Activated effector memory CD4-positive, alpha-beta T cell treated with anti-CD3 and anti-CD28 coated beads, Interleukin-2, amount 50 U/mL, for 16 hours (primary cell): ENCODE data around the gene CFHR4.
"Not testable (repeated sequence)": the region's sequence is repeated elsewhere in the genome, so short reads cannot be mapped to it uniquely, and the experiment has no call there.

Source experiments
- DNase-seq: peaks from one replicate; pipeline ENCODE4 v3.0.0-alpha.2; 2020

The CFHR4 gene

DNA sequence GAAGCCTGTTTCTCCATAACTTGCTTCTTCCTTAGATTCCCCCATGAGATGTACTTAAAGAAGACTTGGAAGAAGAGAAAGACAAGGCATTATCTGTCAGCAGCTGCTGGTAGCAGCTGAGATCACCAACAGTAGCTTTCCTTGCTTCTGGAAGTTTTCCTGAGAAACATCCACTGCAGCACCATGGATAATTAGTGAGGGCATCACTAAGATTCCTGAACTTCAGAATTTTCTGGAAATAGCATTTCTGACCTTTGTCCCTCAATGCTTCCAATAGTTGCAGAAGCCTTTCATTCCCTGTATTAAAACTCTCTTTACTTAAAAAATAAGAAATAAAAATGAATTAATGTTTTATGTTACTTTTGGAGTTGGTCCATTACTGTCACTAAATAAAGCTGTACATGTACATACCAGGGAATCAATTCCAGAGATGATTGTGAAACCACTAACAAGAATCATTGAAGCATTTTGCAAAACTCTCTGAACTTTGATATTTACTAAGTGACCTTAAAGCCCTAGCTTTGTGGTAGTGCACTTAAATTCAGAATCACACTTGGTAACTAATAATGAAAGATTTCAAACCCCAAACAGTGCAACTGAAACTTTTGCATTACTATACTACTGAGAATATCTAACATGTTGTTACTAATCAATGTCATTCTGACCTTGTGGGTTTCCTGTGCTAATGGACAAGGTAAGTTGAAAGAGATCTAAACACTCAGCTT, at the start of gene CFHR4:
Gene CFHR4 (plus strand): TSS at position 538 of the 725 bp plus-strand sequence. CDS start 99 bp downstream, at position 637.
- no peak for DNase-seq

DNA sequence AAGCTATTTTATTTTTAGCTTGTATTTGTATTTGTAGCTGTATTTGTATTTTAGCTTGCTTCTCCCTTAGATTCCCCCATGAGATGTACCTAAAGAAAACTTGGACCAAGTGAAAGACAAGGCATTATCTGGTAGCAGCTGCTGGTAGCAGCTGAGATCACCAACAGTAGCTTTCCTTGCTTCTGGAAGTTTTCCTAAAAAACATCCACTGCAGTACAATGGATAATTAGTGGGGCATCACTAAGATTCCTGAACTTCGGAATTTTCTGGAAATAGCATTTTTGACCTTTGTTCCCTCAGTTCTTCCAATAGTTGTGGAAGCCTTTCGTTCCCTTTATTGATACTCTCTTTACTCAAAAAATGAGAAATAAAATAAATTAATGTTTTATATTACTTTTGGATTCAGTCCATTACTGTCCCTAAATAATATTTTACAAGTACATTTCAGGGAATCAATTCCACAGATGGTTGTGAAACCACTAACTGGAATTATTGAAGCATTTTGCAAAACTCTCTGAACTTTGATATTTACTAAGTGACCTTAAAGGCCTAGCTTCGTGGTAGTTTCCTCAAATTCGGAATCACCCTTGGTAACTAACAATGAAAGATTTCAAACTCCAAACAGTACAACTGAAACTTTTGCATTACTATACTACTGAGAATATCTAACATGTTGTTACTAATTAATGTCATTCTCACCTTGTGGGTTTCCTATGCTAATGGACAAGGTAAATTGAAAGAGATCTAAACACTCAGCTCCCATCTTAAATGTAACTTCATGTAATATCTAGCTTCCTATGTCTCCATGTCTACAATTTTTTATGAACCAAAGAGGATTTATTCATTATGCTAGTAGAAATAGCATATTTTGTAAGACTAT, 38.0 kb upstream of the CFHR4 start:
- not testable (repeated sequence) for DNase-seq

DNA sequence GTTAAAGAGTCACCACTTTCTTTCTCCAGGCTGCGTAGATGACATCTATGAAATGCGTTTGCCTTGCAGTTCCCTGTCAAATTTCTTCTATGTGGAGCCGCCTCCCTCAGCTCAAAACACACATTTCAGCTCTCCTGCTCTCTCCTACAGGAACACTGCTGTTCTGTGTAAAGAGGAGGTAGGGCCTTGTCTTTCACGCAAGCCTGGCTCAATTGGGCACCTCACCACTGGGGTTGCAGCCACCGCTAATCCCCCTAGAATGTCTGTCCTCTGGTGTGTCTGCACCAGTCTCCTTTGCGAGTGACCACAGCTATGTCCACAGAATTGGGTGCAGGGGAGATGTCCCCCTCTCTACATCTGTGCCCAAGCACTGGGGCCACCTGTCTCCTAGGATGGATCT, 31.8 kb upstream of the CFHR4 start:
- no peak for DNase-seq

DNA sequence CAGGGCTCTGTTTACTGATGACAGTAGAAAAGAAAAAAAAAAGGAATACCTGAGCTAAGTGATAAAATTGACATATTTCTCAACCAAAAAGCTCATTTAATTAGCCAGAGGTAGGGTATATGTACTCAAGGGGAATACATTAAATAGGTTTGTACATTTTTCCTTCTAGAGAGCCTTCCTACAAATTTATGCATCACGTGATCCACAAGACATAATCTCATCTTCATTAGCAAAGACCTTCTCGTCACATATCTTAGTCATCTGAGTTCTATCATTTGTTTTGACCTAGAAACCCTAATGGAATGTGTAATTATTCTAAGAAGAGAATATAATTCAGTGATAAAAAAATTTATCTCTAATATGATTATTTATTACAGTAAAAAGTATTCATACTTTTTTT, 30.7 kb upstream of the CFHR4 start:
- no peak for DNase-seq

DNA sequence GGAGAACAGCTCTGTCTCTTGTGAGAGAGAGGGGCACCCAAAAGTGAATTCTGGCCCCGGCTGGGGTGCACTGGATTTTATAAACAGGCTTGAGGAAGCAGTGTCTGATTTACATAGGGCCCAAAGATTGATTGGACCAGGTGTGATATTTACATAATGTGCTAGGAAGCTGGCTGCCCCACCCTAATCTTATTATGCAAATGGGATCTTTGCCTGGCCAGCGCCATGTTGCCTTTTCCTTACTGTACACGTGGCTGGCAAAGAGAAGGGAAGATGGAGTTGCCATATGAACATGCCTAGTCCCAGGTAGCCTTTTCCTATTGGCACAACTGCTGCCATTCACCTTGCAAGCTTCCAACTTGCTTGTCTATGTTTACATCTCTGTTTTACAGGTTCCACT, 29.0 kb upstream of the CFHR4 start:
- no peak for DNase-seq

DNA sequence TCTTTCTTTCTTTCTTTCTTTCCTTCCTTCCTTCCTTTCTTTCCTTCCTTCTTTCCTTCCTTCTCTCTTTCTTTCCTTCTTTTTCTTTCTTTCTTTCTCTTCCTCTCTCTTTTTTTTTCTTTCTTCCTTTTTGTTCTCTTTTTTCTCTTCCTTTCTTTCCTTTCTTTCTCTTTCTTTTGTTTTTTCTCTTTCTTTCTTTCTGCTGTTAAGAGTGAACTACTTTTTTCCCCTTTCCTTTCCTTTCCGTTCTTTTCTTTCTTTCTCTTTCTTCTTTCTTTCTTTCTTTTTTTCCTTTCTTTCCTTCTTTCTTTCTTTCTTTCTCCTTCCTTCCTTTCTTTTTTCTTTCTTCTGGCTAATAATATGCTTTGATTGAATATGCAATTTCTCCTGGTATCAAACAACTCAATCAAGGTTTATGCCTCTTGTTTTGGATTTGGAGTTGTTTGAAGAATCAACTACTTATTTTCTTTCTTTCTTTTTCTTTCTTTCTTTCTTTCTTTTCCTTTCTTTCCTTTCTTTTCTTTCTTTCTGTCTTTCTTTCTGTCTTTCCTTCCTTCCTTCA, 27.4 kb upstream of the CFHR4 start:
- no peak for DNase-seq

DNA sequence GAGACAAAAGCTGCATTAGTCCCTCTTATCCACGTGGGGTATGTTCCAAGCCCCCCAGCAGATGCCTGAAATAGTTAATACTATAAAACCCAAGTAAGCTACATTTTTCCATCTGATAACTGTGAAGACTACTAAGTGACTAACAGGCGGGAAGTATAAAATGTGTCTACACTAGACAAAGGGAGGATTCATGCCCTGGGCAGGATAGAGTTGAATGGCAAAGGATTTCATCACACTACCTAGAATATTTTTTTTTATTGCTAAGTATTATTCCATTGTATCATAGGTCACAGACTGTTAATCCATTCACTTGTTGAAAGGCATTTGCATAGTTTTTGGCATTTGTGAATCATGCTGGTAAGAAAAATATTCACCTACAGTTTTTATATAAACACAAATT, 26.4 kb upstream of the CFHR4 start:
- no peak for DNase-seq

DNA sequence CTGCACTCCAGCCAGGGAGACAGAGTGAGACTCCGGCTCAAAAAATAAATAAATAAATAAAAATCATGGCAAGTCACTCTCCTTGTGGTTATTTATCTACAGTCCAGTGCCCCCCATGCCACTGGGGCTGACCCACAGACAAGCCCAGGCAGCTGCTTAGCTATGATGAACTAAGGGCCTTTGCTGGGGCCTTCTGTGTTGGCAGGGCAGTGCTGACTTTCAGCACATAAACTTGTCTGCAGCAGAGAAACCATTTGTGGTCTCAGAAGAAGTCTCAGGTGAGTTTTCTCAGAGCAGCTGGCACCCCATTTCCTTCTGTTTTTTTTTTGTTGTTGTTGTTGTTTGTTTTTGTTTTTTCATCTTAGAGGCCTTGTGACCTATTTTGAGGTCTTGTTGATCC, 20.9 kb upstream of the CFHR4 start:
- no peak for DNase-seq

DNA sequence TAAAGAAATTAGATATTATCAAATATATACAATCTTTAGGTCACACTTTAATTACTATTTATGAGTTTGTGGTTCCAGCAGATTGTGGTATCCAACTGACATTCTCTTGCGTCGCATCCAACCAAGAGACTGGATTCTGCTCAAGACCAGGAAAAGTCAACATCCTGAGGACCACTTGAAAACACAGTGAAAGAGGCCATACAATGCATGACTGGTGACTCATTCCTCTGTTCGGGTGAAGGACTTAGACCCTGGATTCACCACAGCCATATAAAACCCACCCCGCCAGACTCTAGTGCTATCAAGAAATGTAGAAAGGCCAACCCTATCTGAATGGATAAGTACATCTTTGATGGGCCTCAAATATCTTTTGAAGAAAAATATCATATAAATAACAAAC, 14.5 kb upstream of the CFHR4 start:
- DNase-seq: no peak

DNA sequence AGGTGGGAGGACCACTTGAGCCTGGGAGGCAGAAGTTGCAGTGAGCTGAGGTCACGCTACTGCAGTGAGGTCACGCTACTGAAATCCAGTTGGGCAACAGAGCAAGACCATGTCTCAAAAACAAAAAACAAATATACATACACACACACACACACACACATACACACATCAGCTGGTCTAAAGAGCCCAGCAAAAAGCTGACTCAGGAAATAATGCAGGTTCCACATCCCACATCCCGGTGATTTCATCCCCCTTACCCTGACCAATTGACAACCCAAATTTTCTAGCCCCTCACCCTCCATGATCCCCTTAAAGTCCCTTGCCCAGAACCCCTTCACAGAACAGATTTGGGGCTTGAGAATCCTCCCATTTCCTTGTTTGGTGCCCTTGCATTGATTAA, 11.9 kb upstream of the CFHR4 start:
- no peak for DNase-seq

DNA sequence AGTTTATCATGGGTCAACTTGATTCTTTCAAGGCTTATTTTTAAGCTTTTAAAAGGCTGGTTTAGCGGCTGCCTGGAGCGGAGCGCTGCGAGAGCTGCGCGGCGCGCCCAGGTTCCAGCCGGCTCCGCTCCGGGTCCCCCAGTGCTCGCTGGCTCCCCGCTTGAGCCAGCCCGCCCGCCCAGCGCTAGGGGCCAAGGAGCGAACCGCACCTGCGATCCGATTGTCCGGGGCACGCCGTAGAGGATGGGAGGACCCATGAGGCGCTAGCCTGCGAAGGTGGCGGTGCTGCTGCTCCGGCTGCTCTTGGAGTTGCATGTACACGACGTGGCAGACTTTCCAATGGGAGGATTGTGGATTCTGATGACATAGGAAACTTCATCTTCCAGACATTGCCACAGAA, 9.9 kb upstream of the CFHR4 start:
- no peak for DNase-seq

DNA sequence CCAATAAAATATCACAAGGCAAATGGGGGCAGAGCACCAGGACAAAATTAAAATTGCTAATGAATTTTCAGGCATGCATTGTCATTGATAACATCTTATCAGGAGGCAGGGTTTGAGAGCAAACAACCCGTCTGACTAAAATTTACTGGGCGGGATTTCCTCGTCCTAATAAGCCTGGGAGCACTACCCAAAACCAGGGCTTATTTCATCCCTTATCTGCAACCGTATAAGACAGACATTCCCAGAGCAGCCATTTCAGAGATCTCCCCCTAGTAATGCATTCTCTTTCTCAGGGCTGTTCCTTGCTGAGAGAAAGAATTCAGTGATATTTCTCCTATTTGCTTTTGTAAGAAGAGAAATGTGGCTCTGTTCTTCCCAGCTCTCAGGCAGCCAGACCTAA, 1.3 kb upstream of the CFHR4 start:
- DNase-seq: not testable (repeated sequence)

DNA sequence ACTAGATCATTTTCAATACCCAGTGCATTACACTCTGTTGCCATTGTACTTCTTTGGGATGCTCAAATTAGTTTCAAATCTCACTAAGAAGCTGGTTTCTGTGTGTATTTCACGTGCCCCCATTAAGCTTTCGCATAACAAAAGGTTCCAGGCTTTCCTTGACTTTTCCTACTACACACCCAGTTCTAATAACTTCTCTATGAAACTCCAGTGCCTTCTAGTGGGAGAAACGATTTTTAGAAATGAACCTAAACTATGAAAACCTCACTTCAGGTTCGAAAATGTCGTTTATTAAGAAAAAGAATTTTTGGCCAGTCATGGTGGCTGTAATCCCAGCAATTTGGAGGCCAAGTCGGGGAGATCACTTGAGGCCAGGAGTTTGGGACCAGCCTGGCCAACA, 2.8 kb downstream of the CFHR4 start:
- no peak for DNase-seq

DNA sequence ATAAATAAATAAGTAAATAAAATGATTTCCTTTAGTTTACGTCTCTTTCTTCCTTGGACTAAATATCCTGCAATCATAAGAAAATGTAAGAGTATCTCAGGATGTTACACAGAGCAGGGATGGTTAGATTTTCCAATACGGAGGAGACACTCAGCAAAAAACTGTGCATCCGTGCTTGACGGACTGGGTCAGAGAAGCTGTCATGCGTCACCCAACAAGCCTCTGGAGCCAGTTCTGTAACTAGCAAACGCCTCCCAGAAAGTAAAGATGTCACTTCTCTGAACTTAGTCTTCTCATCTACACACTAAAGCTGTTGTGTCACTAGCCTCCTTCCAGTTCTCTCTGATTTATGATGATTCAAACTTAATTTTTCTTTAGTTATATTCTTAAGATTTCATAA, 3.4 kb downstream of the CFHR4 start:
- no peak for DNase-seq

DNA sequence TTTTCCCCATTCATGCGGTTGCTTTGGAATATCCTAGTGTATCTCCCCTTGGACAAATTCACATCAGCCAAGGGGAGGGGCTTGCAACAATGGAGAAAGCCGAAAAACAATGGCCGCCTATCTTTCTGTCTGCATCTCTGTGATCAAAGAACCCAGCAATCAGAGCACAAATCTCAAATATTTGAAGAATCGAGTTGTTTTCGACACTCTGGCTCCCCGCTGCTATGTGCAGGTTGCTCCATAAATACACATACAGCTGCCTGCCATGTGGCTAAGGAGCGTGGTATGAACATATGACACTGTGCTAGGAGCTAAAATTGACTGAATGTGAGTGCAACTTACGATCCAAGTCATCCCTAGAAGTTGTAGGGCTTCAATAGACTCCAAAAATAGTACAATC, 8.5 kb downstream of the CFHR4 start:
- DNase-seq: no peak

DNA sequence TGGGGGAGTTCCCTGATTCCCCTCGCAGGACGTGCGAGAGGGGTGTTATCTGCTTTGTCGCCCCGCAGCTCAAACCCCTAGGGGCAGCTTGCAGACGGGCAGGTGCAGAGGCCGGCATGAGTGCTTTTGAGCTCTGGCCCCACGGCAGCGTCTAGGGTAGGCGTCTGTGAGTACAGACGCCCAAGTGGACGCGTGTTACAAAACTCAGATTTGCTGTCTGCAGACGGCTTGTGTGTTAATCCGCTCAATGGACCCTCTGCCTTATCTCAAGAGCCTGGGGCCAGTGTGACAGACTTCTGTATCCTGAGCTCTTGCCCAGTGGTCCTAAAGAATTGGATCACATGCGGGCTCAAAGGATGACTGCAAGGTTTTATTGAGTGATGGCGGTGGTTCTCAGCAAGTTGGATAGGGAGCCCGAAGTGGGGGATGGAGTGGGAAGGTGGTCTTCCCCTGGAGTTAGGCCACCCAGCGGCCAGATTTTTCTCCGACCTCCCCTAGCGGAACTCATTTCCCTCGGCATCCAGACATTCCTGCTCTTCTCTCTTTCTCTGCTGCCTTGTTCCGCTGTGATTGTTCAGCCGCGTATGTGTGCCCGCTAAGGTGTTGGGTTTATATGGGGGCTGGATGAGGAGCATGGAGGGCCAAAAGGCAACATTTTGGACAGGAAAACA, 9.4 kb downstream of the CFHR4 start:
- DNase-seq: no peak

DNA sequence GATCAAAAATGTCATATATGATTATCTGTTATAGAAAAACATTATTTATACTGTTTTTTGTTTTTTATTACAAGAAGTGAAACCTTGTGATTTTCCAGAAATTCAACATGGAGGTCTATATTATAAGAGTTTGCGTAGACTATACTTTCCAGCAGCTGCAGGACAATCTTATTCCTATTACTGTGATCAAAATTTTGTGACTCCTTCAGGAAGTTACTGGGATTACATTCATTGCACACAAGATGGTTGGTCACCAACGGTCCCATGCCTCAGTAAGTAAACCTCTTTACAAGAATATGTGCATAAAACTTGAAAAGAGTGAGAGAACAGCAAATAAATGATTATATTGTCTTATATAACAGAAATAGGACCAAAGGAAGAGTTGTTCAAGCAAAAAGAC, 14.5 kb downstream of the CFHR4 start:
- no peak for DNase-seq

DNA sequence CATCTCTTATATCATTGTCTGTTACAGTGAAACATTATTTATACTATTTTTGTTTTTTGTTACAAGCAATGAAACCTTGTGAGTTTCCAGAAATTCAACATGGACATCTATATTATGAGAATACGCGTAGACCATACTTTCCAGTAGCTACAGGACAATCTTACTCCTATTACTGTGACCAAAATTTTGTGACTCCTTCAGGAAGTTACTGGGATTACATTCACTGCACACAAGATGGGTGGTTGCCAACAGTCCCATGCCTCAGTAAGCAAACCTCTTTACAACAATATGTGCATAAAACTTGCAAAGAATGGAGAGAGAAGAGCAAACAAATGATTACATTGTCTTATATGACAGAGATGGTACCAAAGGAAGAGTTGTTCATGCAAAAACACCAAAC, 22.4 kb downstream of the CFHR4 start:
- no peak for DNase-seq

DNA sequence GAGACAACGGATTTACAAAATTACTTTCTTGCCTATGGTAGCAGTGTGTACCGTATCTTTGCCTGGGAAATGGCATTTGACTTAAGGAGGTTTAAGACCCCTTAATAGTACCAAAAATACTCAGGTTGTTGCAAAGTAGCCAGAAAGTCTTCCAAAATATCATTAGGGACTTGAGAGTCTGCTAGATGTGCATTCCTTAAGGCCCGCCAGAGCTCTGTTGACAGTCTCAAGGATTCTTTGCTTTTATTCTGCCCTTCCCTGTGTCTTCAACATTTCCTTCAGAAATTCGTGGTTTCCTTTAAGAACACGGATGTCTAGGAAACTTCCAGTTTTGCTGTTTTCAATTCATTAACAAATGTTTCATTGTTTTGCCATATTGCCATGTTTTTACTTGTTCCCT, 24.4 kb downstream of the CFHR4 start:
- DNase-seq: not testable (repeated sequence)

DNA sequence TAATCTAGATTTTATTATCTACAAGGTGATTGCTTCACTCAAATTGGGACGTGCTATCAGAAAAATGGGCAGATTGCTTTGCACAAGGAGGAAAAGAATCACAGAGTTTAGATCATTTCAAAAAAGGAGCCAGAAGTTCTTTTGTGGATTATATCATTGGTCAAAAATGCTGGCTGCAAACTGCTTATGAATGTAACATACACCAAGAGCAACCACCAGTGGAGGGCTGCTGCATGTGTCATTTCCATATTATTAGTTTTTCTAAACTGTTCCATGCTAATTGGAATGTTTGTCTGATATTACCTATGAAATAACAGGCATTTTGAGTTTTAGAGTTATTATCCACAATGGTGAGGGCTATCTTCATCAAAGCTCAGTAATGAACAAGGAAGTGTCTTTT, 39.0 kb downstream of the CFHR4 start:
- DNase-seq: not testable (repeated sequence)

DNA sequence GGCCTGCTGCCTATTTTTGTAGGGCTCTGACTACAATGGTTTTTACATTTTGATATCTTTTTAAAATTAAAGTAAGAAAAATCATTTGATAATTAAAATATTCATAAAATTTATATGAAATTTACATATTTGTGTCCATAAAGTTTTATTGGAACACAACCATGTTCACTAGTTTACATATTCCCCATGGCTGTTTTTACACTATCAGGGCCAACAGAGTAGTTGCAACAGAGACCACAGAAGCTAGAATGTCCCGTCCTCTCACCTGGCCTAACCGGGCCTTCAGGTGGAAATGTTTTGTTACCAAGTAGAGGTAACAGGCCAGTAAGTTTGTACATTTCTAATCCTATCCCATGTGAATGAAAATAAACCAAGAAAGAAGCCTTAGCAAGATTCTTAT, 45.0 kb downstream of the CFHR4 start:
- DNase-seq: not testable (repeated sequence)

DNA sequence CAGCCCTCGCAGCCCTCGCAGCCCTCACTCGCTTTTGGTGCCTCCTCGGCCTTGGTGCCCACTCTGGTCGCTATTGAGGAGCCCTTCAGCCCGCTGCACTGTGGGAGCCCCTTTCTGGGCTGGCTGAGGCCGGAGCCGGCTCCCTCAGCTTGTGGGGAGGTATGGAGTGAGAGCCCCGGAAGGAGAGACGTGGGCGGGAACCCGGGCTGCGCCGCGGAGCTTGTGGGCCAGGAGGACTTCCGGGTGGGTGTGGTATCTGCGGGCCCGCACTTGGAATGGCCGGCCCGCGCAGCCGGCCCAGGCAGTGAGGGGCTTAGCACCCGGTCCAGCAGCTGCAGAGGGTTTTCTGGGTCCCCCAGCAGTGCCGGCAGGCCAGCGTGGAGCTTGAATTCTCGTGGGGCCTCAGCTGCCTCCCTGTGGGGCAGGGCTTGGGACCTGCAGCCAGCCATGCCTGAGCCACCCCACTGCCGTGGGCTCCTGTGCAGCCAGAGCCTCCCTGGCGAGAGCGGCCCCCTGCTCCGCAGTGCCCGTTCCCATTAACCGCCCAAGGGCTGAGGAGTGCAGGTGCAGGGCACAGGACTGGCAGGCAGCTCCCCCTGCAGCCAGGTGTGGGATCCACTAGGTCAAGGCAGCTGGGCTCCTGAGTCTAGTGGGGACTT, 45.8 kb downstream of the CFHR4 start:
- DNase-seq: no peak

DNA sequence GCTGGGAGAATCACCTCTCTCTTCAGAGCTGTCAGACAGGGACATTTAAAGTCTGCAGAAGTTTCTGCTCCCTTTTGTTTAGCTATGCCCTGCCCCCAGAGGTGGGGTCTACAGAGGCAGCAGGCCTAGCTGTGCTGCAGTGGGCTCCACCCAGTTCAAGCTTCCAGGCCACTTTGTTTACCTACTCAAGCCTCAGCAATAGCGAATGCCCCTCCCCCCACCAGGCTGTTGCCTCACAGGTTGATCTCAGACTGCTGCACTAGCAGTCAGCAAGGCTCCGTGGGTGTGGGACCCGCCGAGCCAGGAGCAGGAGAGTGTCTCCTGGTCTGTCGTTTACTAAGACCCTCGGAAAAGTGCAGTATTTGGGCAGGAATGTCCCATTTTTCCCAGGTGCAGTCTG, 53.6 kb downstream of the CFHR4 start:
- not testable (repeated sequence) for DNase-seq
